UCSD-AML1 (cell line): ENCODE results near the gene OR5A1.
"Not testable (repeated sequence)": the region's sequence is repeated elsewhere in the genome, so short reads cannot be mapped to it uniquely, and the experiment has no call there.

Source experiments
- DNase-seq: peaks from one replicate; lab custom pipeline; 2025; ENCODE audit not compliant: unreplicated experiment; lab: John Stamatoyannopoulos, UW

Gene OR5A1

DNA sequence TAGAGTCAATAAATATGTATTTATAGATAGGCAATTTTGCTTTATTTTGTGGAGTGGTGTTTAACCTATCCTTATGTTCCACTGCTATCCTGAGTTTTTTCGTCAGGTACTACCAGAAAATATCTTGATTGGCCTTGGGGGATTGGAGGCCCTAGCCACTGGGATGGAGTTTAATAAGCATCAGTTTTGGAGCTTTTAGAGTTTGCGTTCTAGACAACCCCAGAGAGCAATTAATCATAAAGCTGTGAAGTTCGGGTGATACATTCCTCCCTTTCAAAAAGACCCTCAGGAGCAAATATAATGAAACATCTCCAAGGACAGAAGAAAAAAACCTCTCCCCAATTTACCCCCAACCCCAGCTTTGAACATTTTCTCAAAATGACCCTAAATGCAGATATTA, at the start of gene OR5A1:
Gene OR5A1, plus strand, starts transcription at position 301 of the 400 bp plus-strand sequence. CDS start 6,700 bp downstream, outside the sequence.
- DNase-seq: no peak

DNA sequence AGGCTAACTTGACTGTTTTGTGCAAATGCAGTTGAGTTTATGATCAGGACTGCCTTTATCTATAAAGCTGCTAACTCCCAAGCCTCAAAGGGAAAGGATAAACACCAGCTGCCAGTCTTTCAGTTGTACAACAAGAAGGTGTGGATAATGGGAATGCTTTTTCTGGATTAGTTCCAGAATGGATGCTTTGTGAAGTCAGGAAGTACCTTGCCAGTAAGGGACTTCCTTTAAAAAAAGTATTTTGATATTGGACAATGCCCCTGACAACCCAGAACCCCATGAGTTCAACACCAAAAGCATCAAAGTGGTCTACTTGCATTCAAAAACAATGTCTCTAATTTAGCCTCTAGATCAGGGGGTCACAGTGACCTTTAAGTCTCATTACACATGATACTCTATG, 42.1 kb upstream of the OR5A1 start:
- no peak for DNase-seq

DNA sequence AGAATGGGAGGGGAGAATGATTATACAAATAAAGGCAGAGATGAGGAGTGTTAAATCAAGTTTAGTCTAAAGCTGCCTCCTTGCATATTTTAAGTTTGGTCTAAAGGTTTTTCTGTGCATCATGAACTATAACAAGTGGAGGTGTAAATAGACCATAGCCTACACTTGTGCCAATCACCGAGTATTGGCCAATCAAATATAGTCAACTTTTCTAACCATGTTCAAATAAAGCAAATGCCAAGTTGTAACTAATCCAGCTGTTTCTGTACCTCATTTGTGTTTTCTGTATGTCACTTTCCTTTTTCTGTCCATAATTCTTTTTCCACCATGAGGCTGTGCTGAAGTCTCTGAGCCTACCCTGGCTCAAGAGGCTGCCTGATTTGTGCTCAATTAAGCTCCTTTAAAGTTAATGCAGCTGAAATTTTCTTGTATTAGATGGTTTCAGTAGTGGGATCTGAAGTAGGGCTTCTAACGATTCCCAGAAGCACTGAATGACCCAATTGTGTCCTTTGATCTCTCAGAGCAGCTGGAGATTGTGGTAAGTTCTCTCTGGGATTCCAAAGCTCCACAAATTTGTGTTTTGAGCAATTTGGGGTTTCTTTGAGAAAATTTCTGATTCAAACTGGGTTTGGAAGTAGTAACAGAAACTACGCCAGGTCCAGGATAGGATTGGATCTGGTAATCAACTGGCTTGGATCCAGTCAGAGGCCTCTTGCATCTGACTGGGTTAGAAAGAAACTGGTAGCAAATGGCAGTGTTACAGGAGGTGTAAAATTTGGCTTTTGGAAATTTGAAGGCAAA, 35.6 kb upstream of the OR5A1 start:
- no peak for DNase-seq

DNA sequence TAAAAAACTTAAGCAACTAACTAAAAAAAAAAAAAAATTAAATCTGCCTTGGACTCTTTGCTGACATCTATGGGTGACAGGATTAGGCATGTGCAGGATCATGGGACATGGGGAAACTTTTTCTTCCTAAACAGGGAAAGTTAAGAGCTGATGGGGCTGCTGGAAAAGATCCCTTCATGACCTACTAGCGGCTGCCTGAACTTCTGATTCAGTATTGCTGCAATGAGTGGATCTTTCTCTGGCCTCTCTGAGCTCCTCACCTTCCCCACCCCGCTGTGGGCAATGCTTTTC, 35.1 kb upstream of the OR5A1 start:
- DNase-seq: no peak

DNA sequence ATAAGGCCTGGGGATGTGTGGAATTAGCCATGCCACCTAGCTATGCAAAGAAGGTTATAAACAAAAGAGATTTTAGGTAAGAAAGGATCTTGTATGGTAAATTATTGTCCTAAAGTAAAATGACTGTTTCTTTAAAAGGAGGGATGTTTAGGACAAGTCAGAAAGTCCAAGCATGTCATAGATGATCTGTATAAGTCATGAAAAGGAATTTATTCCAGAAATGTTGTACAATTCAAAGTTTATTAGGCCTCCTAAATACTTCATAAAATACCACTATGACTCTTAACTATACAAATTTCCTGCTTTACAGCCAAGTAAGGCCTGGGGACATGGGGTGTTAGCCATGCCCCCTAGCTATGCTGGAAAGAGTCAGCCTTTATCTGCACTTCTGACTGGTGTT, 32.7 kb upstream of the OR5A1 start:
- no peak for DNase-seq

DNA sequence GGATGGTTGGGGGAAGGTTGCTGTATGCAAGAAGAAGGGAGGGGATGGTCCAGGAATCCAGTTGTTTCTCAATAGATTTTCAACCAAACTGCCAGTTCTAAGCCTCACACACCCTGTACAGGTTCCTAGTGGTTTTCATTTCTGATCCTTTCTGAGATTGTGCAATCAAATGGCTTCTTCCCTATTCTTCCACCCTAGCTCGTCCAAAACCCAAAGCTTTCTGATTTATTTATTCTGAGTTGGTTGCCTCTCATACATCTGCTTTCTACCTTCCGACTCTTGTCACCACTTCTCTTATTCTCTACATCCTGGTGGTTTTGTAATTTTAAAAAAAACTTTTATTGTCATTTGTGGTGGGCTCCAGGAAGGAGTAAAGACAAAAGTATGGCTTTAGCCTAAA, 22.6 kb upstream of the OR5A1 start:
- DNase-seq: no peak

DNA sequence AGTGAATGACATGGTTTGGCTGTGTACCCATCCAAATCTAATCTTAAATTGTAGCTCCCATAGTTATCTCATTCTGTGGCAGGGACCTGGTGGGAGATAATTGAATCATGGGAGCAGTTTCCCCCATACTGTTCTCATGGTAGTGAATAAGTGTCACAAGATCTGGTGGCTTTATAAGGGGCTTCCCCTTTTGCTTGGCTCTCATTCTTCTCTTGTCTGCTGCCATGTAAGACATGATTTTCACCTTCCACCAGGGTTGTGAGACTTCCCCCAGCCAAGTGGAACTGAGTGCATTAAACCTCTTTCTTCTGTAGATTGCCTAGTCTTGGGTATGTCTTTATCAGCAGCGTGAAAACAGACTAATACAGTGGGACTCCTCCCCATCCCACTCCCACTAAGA, 21.2 kb upstream of the OR5A1 start:
- DNase-seq: no peak

DNA sequence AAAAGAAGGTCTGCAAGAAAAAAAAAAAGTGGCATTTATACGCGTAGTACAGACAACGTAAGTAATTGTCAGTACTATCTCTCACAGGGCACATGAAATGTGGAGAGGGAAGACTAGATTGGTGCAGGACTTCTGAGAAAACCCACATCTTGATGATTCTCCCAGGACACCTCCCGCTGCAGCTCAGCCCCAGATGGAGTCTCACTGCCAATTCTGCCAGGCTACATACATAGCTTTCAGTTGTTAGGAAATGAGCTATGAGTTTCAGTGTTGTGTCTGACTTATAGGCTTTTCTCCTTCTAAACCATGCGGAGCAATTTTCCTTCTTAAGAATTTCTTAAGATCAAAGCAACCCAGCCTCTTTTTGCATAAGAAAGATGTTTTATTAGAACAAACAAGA, 19.7 kb upstream of the OR5A1 start:
- DNase-seq: no peak

DNA sequence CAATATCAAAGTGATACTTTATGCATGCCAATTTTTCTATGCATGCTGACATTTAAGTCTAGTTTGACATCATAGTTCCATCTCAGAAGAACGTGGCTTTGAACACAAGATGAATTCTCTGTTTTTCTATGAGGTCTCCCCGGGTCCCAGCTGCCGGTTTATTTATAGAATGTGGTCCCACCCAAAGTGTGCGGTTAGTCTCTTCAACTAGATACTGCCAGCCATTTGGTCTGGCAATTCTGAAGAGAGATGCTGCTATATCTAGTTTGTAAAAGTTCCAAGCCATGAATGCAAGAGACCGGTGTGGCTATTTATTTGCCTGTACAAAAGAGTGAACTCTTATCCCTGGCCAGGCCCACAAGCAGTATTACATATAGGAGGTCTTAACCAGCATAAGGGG, 19.2 kb upstream of the OR5A1 start:
- no peak for DNase-seq

DNA sequence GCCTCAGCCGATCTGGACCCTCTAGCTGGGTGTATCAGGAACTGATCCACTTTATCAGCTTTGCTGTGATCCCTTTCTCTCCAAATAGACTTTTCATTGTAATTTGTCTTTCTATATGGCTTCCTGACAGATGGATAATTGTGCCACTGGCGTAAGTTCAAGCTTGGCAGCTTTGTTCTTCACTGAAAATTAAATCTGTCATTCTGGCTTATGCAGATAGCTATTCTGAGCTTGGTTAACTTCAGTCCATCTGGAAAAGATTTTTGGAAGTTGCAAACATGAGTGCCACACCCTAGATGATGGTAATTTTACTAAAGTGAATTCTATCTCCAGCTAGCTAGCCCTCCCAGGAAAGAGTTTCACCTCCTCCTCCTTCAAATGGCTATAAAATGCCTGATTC, 18.1 kb upstream of the OR5A1 start:
- DNase-seq: no peak

DNA sequence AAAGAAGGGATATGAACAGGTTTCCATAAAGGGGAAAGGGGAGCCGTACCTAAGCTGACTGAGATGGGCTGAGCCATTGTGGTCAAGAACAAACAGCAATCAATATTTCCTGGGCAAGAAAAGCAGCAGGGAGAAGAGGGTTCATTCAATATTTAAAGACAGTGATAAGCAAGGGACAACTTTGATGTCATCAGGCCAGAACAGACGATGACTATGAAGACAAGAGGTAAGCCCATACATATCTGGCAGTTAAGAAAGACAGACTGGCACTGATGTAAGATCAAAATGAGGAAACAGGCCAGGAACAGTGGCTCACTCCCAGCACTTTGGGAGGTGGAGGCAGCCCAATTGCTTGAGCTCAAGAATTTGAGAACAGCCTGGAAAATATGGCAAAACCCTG, 12.4 kb upstream of the OR5A1 start:
- DNase-seq: no peak

DNA sequence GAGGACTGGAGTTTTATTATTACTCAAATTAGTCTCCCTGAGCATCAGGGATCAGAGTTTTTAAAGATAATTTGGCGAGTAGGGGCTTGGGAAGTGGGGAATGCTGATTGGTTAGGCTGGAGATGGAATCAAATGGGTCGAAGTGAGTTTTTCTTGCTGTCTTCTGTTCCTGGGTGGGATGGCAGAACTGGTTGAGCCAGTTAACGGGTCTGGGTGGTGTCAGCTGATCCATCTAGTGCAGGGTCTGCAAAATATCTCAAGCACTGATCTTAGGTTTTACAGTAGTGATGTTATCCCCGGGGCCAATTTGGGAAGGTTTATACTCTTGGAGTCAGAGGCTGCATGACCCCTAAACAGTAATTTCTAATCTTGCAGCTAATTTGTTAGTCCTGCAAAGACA, 11.1 kb upstream of the OR5A1 start:
- no peak for DNase-seq

DNA sequence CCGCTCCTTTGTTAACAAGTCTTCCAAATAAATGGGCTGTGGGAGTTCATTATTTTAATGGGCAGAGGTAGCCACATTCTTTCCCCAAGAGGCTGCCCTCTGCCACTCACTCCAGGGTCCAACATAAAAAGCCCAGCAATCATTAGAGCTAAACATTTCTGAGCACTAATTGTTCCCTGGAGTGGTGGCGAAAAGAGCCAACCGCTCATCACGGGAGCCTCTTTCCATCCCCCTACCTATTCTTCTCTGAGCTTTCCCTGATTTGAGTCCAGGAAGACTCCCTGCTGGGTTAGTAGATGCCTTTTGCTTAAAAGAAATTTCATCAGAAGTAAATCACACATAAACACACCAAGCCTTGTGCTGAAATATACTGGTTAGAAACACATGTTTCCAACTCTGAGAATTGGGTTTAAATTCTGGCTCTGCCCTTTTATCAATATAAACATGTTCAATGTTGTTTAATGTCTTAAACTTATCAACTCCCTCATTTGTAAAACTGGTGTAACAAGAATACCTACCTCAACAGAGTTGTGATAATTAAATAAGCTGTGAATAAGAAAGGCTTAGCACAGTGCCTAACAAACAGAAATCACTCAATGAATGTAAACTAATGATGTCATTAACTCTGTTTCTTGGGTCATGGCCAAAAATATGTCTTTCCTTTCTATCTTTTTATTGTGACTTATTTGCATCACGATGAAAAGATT, 9.8 kb upstream of the OR5A1 start, which contains the start of gene OR5A2:
Gene OR5A2, minus strand, starts transcription at position 53 of the 707 bp plus-strand sequence. CDS start 3,460 bp downstream, outside the sequence.
- DNase-seq: no peak

DNA sequence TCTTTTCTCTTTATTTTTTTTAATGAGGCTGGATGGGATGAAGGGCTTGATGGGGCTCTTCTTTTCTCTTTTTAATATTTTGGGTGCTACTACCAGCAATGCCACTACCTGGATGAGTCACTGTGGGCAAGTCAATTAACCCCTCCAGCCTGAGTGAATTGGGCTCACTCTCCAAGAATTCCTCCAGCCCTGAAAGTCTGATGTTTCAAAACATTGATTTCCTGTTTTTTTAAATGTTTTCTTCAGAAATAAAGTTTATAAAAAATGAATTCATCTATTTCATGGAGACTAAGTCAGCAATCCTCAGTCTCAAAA, 9.2 kb upstream of the OR5A1 start:
- no peak for DNase-seq

DNA sequence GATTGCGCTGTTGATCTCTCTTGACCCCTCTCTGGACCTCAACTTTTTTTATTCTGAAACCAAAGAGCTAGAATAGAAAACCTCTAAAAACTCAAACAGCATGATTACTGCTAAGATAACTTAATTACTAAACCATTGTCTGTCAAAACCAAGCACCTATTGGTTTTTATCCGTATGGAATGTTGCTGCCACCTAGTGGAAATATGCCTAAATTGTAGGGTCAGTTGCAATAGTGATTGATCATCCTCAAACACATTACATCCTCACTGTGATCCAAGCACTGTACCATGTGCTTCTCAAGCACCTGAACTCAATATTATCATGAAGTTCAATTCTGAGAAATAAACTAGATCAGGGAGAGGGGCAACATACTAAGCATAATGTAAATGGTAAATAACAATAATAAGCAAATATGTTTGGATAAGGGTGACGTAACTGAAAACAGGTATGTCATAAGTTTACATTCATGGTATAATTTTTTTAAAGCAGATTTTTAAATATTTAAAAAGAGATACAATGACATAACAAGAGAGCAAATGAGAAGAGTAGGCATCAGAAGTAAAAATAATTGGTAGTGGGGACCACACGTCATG, 6.2 kb upstream of the OR5A1 start:
- DNase-seq: no peak

DNA sequence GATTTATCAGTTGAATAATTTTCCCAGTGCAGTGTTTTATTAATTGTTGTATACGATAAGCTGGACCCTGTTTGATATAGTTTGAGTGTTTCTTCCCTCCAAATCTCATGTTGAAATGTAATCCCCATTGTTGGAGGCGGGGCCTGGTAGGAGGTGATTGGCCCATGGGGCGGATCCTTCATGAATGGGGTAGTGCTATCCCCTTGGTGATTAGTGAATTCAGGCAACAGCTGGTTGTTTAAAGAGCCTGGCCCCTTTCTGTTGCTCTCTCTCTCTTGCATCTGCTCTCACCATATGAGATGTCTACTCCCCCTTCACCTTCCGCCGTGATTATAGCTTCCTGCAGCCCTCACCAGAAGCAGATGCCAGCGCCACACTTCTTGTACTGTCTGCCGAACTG, 1.5 kb downstream of the OR5A1 start:
- no peak for DNase-seq

DNA sequence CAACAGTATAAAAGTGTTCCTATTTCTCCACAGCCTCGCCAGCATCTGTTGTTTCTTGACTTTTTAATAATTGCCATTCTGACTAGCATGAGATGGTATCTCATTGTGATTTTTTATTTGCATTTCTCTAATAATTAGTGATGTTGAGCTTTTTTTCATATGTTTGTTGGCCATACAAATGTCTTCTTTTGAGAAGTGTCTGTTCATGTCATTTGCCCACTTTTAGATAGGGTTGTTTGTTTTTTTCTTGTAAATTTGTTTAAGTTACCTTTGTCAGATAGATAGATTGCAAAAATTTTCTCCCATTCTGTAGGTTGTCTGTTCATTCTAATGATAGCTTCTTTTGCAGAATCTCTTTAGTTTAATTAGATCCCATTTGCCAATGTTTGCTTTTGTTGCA, 9.4 kb downstream of the OR5A1 start:
- not testable (repeated sequence) for DNase-seq

DNA sequence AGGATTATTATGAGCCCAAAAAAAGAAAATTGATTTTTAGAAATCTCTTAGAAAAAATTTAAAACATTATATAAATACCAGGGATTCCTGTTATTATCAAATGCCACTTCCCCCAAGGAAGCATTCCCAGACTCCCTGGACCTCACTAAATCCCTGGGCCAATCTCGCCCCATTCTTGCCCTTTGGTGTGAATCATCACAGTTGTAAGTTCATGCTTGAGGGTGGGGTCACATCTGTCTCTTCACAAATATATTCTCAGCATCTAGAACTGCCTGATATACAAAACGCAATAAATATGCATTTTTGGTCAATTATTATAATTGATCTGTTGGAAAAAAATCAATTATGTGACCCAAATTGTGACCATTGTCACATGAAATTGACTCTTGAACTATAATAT, 12.2 kb downstream of the OR5A1 start:
- no peak for DNase-seq

DNA sequence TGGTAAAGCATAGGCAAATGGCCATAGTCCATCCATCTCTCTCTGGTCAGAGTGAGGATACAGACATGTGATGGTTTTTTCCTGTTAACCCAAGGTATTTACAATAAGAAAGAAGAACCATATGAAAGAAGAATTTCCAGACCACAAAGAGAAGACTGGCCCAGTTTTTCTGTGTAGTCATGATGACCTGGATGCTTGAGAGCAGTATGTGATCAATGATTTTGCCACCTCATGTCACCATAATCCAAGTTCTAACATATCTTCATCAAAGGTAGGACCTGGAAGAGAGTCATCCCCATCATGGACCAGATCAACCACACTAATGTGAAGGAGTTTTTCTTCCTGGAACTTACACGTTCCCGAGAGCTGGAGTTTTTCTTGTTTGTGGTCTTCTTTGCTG, 20.4 kb downstream of the OR5A1 start, which contains the start of gene OR4D6:
Gene OR4D6, plus strand, starts transcription at position 301 of the 400 bp plus-strand sequence. Its CDS starts 0 bp downstream, at position 301.
- no peak for DNase-seq

DNA sequence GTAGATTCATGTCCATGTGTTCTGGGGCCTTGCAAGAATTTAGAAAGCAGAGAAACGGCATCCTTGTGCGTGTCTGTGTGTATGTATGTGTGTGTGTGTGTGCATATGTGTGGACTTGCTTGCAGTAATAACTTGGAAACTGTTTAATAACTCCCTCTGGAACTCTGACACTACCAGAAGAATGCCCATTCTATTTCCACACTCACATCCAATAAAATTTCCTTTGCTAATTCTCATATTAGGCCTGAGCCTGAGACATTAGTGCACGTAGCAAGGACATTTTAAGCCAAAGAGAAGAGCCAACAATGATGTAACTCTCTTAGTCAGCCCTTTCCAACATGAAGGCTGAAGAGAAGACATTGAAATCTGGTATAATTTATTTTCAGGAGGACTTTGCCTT, 23.6 kb downstream of the OR5A1 start:
- no peak for DNase-seq

DNA sequence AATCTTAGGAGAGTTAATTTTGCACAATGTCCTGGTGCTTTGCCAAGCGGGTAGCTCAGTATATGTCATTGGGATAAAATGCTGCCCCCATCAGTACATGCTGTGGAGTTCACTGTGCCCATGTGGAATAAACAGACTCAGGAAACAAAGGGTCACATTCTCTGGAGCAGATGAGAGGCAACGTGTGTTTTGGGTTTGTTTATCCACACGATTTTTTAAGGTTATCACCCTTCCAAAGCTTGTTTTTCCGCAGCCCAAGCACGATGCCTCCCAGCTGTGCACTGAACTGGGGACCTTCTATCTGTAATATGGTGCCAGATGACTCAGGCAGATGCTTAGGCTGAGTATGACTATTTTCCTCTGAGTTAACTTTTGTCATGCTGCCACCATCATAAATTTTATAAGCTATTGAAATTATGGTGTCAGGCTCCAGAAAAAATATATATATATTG, 26.9 kb downstream of the OR5A1 start:
- DNase-seq: no peak

DNA sequence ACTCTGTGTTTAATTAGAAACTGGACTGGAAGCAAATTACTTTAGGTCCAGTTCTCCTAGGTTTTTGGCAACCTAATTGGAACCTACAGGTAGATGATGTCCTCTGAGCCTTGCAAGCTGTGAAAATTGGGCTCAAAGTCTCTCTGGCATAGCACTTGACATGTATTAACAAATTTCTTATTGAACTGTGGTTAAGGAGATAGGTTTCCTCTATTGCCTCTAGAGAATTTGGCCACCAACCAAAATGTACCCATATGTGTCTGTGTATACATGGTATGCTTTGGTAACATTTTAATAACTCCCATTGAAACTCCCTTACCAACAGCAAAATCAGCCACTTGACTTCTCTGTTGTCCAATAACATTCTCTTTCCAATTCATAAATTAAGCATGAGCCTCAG, 36.7 kb downstream of the OR5A1 start, which contains the start of gene OR4D10:
Gene OR4D10, plus strand, starts transcription at position 301 of the 400 bp plus-strand sequence. CDS start 4,115 bp downstream, outside the sequence.
- no peak for DNase-seq
